CD4-positive, alpha-beta T cell treated with Interleukin-15 for 1 hour (primary cell): ENCODE measurements around the gene AHI1.
"Not testable (repeated sequence)": the region's sequence is repeated elsewhere in the genome, so short reads cannot be mapped to it uniquely, and the experiment has no call there.

Experiments
- DNase-seq: peaks from one replicate; pipeline ENCODE4 v3.0.0-alpha.2; 2020

The AHI1 gene

DNA sequence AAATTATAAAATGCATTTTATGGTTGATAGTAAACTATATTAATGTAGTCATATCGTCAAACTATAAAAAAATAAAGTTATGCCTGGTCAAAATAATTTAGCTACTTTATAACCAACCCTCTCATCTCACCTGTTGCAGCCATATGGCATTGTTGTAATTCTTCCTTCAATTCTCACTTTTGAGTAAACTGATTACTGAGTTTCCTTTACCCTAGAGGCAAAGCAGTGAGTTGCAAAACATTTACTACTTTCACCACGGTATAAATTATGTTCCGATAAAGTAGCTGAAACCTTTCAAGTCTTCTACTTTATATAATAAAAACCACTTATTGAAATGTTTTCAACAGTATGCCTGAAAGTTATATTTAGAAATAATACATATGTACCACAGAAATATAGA, 113.8 kb downstream of the AHI1 start:
- no peak for DNase-seq

DNA sequence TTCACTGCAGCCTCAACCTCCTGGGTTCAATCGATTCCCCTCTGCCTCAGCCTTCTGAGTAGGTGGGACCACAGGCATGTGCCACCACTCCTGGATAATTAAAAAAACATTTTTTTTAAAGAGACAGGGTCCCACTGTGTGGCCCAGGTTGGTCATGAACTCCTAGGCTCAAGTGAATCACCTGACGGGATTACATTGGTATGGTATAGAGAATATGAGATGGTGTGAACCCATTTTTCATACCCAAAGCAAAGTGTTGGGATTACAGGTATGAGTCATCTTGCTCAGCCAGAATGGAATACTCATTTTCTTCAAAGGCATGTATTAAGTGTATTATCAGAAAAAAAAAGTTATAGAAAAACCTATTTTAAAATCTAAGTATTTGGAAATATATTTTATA, 114.2 kb downstream of the AHI1 start:
- DNase-seq, result no peak

DNA sequence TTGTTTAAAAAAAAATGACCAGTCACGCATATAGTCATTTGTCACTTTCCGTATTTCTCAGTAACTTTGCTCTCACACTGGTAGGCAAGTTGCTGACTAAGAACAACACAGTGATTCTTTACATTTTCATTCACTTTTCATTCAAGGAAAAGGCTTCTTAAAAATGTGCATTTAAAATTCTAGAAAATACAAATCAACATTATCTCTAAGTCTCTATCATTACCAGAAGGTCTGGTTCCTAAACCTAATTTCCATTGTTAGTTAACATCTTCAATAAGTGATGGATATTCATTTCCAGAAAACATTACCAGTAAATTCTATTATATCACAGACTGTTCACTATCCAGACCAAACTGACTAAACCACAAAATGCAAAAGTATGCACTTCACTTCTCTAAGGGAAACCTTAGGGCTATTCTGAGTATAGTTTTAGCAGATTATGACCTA, 115.3 kb downstream of the AHI1 start:
- no peak for DNase-seq

DNA sequence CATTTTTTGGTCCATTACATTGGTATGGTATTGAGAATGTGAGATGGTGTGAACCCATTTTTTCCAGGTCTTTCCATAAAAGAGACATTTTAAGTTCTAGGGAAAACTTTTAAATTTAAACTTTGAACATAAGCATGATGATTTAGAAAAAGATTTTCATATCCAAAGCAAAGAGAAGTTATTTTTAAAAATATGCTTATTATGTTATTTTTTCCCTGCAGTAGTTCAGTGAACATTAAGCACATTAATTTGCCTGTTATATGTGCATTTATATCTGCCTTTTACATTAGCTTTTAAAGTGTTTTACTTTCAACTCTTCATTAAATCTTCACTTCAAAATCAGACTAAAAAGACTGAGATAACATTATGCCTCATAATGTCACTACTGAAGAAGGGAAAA, 116.7 kb downstream of the AHI1 start:
- DNase-seq, result no peak

DNA sequence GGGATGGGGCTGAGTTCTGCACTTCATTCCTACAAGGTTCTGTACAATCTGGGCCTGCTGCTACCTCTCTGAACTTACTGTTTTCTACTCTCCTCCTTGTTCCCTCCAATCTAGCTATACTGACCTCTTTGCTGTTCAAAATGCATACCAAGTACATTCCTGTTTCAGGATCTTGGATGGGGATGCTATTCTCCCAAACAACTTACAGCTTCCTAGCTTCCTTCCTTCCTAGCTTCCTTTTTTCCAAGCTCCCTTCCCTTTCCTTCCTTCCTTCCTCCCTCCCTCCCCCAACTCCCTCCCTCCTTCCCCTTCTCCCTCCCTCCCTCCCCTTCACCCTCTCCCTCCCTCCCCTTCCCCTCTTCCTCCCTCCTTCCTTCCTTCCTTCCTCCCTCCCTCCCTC, 117.9 kb downstream of the AHI1 start:
- DNase-seq, result no peak

DNA sequence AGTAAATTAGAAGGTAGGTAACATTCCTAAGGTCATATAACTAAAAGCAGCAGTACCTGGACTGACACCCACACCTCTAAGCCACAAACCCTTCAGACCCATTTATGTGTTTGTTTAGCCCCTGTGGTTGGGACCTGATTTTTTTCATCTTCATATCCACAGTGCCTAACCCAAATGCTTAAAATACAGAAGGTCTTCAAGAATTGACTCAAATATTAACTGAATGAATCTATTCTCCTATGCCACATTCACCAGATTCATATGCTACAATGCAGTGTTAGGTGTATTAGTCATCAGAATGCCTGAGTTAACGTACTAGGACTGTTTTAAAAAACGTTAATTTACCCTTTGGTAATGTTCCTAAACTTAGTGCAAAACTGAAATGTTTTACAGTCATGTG, 124.8 kb downstream of the AHI1 start:
- DNase-seq, result no peak

DNA sequence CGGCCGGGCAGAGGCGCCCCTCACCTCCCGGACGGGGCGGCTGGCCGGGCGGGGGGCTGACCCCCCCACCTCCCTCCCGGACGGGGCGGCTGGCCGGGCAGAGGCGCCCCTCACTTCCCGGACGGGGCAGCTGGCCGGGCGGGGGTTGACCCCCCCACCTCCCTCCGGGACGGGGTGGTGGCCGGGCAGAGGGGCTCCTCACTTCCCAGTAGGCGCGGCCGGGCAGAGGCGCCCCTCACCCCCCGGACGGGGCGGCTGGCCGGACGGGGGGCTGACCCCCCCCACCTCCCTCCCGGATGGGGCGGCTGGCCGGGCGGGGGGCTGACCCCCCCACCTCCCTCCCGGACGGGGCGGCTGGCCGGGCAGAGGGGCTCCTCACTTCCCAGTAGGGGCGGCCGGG, 133.9 kb downstream of the AHI1 start:
- not testable (repeated sequence) for DNase-seq

DNA sequence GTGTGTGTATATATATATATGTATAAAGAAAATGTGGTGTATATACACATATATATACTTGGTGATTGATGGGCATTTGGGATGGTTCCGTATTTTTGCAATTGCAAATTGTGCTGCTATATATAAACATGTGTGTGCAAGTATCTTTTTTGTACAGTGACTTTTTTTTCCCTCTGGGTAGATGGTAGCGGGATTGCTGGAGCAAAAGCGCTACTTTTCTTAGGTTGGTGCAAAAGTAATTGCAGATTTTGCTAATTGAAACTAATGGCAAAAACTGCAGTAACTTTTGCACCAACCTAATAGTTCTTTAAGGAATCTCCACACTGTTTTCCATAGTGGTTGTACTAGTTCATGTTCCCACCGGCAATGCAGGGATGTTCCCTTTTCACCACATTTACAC, 135.4 kb downstream of the AHI1 start:
- no peak for DNase-seq

DNA sequence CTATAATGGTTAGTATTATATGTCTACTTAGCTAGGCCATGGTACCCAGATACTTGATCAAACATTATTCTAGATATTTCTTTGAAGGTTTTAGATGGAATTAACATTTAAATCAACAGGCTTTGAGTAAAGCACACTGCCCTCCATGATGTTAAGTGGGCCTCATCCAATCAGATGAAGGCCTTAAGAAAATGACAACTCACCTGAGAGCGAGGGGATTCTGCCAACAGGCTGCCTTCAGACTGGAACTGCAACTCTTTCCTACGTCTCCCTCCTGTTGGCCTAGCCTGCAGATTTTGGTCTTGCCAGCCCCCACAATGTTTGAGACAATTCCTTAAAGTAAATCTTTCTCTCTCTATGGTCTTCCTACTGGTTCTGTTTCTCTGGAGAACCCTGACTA, 137.3 kb downstream of the AHI1 start:
- no peak for DNase-seq

DNA sequence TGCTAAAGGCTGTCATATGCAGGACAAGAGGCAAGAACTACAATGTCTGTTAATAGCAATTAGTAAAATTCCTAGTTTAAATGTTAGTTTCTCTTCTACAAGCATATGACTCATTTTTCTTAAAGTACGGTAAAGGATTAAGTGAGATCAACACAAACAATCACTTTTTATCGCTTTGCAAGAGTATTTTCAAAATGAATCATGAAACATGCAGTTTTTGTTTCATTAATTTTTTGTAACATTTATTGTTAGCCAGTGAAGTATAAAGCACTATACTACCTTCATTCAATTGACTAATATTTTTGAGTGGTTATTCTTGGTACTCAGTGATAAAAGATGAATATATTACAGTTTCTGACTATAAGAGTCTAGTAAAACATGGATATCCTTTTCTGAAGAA, 138.6 kb downstream of the AHI1 start:
- no peak for DNase-seq

DNA sequence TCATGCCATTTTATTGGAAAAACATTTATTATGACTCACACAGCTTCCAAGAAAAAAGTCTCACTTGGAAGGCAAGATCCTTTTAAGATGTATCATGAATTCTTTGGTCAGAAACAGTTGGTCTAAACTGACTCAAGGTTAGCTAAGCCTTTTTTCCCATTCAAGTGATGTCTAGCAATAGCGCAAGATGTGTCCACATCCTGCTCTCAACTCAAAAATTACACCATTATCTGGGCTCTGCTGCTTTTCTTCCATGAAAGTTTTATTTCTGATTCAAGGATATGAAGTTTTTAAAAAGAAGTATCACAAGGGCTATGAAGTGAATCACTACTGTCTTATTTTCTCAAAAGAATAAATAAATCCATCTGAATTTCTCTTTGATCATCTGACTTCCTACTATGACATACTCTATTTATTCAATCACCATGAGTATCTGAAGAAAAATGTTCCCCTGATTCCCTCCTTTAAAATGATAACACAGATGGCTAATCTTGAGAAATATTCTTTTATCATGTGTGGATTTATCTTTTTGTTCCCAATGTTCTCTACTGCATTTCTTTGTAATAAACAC, 139.2 kb downstream of the AHI1 start:
- no peak for DNase-seq

DNA sequence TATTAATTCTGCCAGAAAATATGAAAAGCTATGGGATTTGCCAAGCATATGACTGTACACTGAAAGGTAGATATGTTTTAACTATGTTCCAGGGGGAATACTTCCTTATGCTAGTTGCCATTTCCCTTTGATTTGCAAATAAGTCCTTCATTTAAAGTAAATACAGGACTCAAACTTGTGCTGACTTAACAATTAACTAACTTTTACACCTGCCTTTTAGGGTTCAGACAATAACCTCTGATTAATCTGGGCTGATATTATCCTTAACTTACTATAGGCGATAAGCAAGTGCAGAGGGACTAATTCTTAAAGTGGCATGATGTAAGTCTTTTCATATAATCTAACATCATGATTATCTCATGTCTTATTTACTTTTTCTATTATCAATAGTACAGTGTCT, 143.1 kb downstream of the AHI1 start:
- no peak for DNase-seq

DNA sequence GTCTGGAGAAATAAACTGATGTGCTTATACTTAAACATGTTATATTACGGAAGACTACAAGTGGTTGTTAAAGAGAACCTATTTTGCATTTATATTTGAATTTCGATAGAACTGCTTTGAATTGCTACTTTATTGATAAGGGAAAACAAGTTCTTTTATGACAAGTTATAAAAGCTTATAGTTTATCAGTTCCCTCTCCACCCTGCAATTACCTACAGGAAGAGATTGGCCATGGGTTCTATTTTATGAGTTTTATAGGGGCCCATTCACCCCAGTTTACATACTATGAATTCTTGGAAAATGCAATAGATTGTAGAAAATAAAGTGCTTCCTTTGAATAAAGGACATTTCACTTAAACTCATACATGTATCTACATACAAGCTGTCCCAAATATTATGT, 144.4 kb downstream of the AHI1 start:
- no peak for DNase-seq

DNA sequence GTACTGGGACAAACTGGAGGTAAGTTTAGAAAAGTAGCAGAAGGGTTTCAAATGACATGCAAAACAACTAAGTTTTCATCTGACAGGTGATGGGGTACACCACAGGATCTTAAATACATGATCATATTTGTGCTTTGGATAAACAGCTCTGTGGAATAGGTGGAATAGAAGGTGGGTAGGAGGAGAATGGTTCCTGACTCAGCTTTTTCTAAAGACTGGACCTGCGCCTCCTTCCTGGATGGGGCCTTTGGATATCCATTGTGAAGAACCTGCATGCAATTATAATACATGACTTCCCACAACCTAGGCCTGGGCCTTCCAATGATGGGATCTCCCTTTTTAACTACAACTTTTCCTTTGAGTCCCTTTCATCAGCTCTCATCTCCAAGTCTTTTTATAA, 145.9 kb downstream of the AHI1 start:
- no peak for DNase-seq

DNA sequence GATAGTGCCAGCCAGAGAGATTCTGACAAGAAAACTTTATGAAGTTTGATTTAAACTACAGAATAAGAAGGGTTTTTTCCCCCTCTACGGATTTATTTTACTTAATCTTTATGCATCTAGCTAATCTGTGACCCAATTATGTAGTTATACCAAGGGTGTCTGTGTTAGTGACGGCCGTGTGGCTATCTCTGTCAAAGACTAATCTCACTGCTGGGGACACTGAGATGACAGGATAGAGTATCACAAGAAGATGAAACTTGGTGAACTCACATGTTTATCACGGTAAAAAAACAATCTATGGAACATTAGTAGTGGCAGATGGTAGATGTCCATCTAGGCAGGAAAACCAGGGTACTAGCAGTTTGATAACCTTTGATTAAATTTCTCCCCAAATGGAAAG, 149.7 kb downstream of the AHI1 start:
- DNase-seq, result no peak

DNA sequence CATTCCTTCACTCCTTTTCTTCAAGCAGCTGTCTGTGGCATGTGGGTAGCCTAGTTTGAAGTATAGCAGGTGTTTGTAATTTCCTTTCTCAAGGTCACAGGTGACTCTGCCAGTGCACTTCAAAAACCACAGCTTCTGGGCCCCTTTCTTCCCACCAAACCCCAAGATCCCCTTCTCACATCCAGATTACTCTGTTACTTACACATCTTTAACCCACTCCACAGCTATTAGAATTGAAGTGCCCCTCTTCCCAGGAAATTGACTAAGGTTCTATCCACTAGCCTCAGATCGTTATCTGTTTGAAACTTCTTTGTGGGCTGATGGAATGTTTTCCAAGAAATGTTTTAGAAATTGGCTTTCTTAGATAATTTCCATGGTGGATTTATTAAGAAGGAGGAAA, 150.8 kb downstream of the AHI1 start:
- no peak for DNase-seq

DNA sequence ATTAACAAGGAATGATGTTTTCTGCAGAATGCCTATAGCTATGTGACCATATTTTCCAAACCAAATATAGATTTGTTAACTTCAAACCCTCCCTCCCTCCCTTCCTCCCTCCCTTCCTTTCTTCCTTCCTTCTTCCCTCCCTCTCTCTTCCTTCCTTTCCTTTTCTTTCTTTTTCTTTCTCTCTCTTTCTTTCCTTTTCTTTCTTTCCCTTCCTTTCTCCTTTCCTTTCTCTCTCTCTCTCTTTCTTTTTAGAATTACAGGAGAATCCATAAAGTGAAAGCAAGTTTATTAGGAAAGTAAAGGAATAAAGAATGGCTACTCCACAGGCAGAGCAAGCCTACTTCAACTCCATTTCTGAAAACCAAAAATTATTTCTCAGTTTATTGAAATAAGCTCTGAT, 153.0 kb downstream of the AHI1 start:
- no peak for DNase-seq

DNA sequence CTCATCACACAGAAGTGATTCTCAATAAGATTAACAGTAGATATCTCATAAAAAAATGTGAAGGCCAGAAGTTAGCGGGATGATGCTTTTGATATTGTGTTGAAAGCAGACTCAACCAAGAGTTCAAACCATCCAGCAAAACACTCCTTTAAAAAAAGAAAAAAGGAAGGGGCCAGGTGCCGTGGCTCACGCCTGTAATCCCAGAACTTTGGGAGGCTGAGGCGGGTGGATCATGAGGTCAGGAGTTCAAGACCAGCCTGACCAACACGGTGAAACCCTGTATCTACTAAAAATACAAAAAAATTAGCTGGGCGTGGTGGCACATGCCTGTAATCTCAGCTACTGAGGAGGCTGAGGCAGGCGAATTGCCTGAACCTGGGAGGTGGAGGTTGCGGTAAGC, 157.6 kb downstream of the AHI1 start:
- DNase-seq, result not testable (repeated sequence)

DNA sequence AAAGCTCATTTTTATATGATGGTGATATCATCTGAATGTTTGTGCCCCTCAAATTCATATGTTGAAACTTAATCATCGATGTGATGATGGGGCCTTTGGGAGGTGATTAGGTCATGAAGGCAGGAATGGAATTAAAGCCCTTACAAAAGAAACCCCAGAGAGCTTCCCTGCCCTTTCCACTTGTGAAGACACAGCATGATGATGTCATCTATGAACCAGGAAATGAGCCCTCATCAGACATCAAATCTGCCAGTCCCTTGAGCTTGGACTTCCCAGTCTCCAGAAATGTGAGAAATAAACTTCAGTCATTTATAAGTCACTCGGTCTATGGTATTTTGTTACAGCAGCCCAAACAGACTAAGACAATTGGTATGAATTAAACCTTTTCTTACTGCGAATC, 163.4 kb downstream of the AHI1 start:
- DNase-seq, result no peak

DNA sequence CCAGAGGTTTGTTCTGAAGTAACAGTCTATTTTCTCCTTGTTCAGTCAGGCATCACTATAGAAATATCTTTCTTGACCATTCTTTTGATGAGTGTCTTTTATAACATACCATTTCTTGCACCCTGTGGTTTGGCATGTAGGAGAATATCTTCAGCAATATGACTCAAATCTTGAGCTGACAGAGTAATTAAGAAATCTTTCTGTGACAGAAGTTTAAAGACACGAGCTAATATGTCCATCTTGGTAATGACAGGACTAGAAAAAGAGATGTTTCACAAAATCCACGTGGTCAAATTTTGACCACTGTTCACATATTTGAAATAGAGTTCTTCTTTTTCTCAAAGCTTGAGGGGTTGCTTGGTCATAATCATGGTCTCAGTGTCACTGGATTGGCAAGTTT, 166.5 kb downstream of the AHI1 start:
- DNase-seq, result no peak

DNA sequence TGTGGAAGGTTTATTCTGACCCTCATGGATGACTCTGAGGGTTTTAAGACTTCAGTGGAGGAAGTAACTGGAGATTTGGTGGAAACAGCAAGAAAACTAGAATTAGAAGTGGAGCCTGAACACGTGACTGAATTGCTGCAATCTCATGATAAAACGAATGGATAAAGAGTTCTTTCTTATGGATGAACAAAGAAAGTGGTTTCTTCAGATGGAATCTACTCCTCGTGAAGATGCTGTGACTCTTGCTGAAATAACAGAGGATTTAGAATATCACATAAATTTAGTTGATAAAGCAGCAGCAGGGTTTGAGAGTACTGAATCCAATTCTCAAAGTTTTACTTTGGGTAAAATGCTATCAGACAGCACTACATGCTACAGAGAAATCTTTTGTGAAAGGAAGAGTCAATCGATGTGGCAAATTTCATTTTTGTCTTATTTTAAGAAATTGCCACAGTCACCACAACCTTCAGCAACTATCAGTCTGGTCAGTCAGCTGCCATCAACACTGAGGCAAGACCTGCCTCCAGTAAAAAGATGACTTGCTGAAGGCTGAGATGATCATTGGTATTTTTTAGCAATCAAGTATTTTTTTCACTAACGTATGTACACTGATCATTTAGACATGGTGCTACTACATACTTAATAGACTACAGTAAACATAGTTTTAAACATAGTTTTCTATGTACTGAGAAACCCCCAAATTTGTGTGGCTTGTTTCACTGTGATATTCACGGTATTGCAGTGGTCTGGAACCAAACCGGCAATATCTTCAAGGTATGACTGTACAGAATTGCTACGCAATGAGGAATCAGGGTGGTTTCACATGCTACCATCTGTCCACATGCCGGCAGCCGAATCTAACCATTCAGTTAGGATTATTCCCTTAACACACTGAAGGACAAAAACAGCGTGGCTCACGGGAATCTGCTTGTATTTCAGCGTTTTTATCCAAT, 167.4 kb downstream of the AHI1 start:
- DNase-seq, result no peak

DNA sequence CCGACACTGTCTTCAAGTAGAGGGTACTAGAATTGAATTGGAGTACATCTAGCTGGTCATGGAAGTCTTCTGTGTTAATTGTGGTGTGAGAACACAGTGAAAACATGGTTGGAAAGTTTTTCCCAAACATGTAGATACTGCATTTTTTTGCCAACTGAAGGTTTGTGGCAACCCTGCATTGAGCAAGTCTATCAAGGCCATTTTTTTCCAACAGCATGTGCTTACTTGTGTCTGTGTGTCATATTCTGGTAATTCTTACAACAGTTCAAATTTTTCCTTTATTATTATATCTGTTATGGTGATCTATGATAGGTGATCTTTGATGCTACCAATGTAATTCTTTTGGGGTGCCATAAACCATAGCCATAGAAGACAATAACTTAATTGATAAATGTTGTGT, 169.4 kb downstream of the AHI1 start:
- no peak for DNase-seq

DNA sequence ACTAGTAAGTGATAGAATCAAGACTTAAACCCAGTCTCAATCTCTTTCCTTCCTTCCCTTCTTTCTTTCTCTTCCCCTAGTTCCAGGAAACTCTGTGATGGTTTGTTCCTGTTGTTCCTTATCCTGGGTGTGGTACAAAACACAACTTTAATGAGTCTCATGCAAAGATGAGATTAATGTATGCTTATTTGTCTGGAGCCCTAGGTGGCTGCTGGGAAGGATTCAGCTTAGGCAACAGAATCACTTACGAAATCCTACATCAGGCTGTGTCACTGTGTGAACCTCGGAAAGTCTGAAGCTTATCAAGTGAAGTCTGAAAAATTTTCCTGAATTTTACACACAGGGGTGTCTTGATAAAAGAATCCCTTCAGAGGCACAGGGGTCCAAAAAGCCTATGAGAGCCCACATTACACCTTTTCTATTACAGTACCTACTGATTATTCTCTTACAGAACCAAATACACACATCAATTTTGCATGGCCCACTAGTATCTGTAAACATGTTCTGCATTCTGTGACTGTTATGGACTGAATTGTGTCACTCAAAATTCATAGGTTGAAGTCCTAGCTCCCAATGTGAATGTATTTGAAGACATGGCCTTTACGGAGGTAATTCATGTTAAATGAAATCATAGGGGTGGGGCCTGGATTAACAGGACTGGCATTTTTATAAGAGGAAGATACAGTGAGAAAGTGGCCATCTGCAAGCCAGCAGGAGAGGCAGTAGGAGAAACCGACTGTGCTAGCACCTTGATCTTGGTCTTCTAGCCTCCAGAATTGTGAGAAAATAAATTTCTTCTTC, 171.7 kb downstream of the AHI1 start:
- no peak for DNase-seq

DNA sequence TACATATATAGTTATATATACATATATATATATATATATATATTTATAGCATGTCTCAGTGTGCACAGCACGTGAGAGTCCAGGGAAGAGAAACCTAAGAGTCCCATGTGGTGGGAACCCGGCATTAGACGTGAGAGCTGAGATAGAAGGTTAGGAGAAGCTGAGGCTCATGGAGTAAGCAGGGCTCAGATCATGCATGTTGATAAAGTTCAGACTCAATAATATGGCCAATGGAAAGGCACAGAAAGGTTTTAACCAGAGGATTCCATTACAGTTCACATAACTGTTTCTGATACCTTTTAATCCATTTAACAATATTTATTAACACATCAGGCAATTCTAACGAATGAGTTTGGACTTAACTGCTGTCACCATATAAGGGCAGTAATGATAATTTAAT, 173.0 kb downstream of the AHI1 start:
- DNase-seq, result no peak
